Esophagus muscularis mucosa (tissue), 4 donors: ENCODE measurements around the gene LMX1A.

Experiments used
- EP300 ChIP-seq: sonication (generic); formaldehyde crosslinking; IDR thresholded peaks from one replicate; pipeline ENCODE4 v1.6.1; 2017; ENCODE audit warnings: antibody characterized with exemption
- POLR2A ChIP-seq: fragments of 450-650 bp; IDR thresholded peaks from one replicate; pipeline ENCODE4 v1.6.1; 2017; ENCODE audit warnings: antibody characterized with exemption, moderate library complexity, mild to moderate bottlenecking, low read depth
- POLR2AphosphoS5 ChIP-seq, 2 donors: sonication (generic); formaldehyde crosslinking; IDR thresholded peaks; one replicate each; pipeline ENCODE4 v1.6.1; 2017; ENCODE audit warnings: antibody characterized with exemption in 2 of 2
- TF ChIP-seq, protein P1 (sequence below), 3 experiments: fragments of 200-600 bp in 2 of 3; fragments of 450-650 bp in 1 of 3; sonication (generic) in 2 of 3; IDR thresholded peaks; one replicate each; pipeline ENCODE4 v1.5.1; 2017 to 2019; ENCODE audit warnings: antibody characterized with exemption in 3 of 3, mild to moderate bottlenecking in 2 of 3, moderate library complexity in 1 of 3

- TF ChIP-seq, protein P1, sequence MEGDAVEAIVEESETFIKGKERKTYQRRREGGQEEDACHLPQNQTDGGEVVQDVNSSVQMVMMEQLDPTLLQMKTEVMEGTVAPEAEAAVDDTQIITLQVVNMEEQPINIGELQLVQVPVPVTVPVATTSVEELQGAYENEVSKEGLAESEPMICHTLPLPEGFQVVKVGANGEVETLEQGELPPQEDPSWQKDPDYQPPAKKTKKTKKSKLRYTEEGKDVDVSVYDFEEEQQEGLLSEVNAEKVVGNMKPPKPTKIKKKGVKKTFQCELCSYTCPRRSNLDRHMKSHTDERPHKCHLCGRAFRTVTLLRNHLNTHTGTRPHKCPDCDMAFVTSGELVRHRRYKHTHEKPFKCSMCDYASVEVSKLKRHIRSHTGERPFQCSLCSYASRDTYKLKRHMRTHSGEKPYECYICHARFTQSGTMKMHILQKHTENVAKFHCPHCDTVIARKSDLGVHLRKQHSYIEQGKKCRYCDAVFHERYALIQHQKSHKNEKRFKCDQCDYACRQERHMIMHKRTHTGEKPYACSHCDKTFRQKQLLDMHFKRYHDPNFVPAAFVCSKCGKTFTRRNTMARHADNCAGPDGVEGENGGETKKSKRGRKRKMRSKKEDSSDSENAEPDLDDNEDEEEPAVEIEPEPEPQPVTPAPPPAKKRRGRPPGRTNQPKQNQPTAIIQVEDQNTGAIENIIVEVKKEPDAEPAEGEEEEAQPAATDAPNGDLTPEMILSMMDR (IDR thresholded peaks at IDR 0.05) = no peak
- TF ChIP-seq POLR2A (no peak), POLR2AphosphoS5 (IDR thresholded peaks at IDR 0.05) (no peak), EP300 (no peak)
Measured at GRCh38 chr1:165234149-165234548, 122.4 kb downstream of the LMX1A start.
